NB4 (cell line): ENCODE measurements around the gene PHYKPL.

Experiments
- DNase-seq: peaks from one replicate; pipeline ENCODE4 v3.0.0; 2010; ENCODE audit warnings: low read depth
- H3K4me3 ChIP-seq: one replicate; pipeline ENCODE4 v1.5.1; 2011; ENCODE audit warnings: mild to moderate bottlenecking, low read depth, low read length, moderate library complexity
- MYC ChIP-seq: IDR thresholded peaks from 2 replicates; pipeline ENCODE4 v1.6.1; 2011; ENCODE audit warnings: low read depth, low read length
- POLR2A ChIP-seq: IDR thresholded peaks from 2 replicates; pipeline ENCODE4 v1.6.1; 2011; ENCODE audit warnings: mild to moderate bottlenecking; ENCODE audit not compliant: insufficient read length; ENCODE audit errors: extremely low read depth
- TF ChIP-seq, protein P1 (sequence below): IDR thresholded peaks from one replicate; pipeline ENCODE4 v1.5.1; 2012; ENCODE audit warnings: low read depth, low read length
- TF ChIP-seq, protein P2 (sequence below): IDR thresholded peaks from 2 replicates; pipeline ENCODE4 v1.6.1; 2011; ENCODE audit warnings: low read depth, low read length

Gene PHYKPL

DNA sequence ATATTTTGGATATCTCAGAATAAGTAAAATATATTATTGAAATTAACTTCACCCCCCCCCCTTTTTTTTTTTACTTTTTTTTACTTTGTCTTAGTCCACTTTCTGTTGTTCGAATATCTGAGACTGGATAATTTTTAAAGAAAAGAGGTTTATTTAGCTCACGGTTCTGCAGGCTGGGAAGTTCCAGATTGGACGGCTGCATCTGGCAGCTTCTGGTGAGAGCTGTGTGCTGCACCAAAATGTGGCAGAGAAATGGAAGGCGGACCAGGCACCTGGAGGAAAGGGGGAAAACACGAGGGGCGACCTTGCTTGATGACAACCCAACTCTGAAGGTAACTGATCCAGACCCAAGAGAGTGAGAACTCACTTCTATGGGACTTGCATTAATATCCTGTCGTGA is 39.8 kb downstream of the PHYKPL start:
- H3K4me3 ChIP-seq, result no peak overlapping the region
- no peak for TF ChIP-seq POLR2A
- TF ChIP-seq, protein P1, sequence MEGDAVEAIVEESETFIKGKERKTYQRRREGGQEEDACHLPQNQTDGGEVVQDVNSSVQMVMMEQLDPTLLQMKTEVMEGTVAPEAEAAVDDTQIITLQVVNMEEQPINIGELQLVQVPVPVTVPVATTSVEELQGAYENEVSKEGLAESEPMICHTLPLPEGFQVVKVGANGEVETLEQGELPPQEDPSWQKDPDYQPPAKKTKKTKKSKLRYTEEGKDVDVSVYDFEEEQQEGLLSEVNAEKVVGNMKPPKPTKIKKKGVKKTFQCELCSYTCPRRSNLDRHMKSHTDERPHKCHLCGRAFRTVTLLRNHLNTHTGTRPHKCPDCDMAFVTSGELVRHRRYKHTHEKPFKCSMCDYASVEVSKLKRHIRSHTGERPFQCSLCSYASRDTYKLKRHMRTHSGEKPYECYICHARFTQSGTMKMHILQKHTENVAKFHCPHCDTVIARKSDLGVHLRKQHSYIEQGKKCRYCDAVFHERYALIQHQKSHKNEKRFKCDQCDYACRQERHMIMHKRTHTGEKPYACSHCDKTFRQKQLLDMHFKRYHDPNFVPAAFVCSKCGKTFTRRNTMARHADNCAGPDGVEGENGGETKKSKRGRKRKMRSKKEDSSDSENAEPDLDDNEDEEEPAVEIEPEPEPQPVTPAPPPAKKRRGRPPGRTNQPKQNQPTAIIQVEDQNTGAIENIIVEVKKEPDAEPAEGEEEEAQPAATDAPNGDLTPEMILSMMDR, result no peak
- no peak for DNase-seq

GRCh38 chr5:178192244-178192643 is 40.4 kb downstream of the PHYKPL start:
- TF ChIP-seq, protein P1, result no peak
- TF ChIP-seq, protein P2, sequence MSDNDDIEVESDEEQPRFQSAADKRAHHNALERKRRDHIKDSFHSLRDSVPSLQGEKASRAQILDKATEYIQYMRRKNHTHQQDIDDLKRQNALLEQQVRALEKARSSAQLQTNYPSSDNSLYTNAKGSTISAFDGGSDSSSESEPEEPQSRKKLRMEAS, result no peak
- no peak for TF ChIP-seq MYC
- no peak for TF ChIP-seq POLR2A
- H3K4me3 ChIP-seq, result no peak overlapping the region
- DNase-seq, result no peak

DNA sequence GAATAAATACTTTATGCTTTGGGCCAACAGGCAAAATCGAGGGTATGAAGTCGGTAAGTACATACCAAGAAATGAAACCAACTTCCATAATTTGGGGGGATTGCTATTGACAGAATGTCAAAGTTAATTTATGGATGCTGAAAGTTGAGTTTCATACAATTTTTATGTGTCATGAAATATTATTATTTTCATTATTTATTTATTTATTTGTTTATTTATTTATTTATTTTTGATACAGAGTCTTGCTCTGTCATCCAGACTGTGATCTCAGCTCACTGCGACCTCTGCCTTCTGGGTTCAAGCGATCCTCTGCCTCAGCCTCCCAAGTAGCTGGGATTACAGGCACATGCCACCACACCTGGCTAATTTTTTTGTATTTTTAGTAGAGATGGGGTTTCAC is 40.9 kb downstream of the PHYKPL start:
- DNase-seq, result no peak
- no peak overlapping the region for H3K4me3 ChIP-seq
- TF ChIP-seq MYC (no peak), POLR2A (no peak)
- TF ChIP-seq, protein P1, result no peak
- TF ChIP-seq, protein P2, result no peak

DNA sequence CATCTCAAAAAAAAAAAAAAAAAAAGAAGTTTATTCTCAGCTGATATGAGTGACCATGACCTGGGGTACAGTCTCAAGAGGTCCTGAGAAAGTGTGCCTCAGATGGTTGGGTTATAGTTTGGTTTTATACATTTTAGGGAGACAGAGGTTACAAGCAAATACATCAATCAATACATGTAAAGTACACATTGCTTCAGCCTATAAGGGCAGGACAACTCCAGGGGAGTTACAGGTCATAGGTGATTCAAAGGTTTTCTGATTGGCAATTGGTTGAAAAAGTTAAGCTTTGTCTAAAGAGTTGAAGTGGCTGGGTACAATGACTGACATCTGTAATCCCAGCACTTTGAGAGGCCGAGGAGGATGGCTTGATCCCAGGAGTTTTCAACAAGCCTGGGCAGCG is 43.2 kb downstream of the PHYKPL start:
- no peak for DNase-seq
- TF ChIP-seq, protein P1, result no peak
- TF ChIP-seq POLR2A (no peak), MYC (no peak)
- TF ChIP-seq, protein P2, result no peak
- no peak overlapping the region for H3K4me3 ChIP-seq

GRCh38 chr5:178187014-178187413 is 45.6 kb downstream of the PHYKPL start, which contains the start of gene GMCL2:
Gene GMCL2, minus strand, starts transcription at chr5:178187371. Its CDS starts 72 bp downstream, at chr5:178187299.
- no peak for DNase-seq
- H3K4me3 ChIP-seq, result no peak within 1 kb of the TSS
- TF ChIP-seq POLR2A, result no peak
- no peak for TF ChIP-seq MYC
- TF ChIP-seq, protein P2, result no peak
- TF ChIP-seq, protein P1, result no peak

GRCh38 chr5:178186427-178186826 is 46.2 kb downstream of the PHYKPL start:
- H3K4me3 ChIP-seq, result no peak overlapping the region
- TF ChIP-seq, protein P1, result no peak
- TF ChIP-seq POLR2A, result no peak
- TF ChIP-seq, protein P2, result no peak
- no peak for TF ChIP-seq MYC
- no peak for DNase-seq
